ENCODE measurements around the gene TTI1. TPM values are rescaled to one million over a fixed set of nuclear protein-coding genes. Genes with fewer than 3 reads are reported as not detected.

TTI1 gene
- total and polyA plus RNA-seq, 2 of the 13 experiments (the other 11 are each of a cell fraction or from before 2014, with no cell fraction given), result 22.9 to 39.8 TPM

GRCh38 chr20:38032585-38033329, 499 bp downstream of the TTI1 start (continued):
- no peak for TF ChIP-seq ZNF124 (CRISPR knock-in tag; IDR thresholded peaks at IDR 0.05)
- TF ChIP-seq ZNF383 (CRISPR knock-in tag; IDR thresholded peaks at IDR 0.05; ENCODE audit: borderline replicate concordance), result no peak
- TF ChIP-seq ZNF34 (CRISPR knock-in tag; IDR thresholded peaks at IDR 0.05; ENCODE audit: borderline replicate concordance), result no peak
- no peak for TF ChIP-seq CBFB (CRISPR knock-in tag; IDR thresholded peaks at IDR 0.05)
- TF ChIP-seq ZNF768 (CRISPR knock-in tag; IDR thresholded peaks at IDR 0.05), result no peak
- TF ChIP-seq ZNF609 (CRISPR knock-in tag; IDR thresholded peaks at IDR 0.05; ENCODE audit: borderline replicate concordance), result no peak
- no peak for TF ChIP-seq ZNF589 (CRISPR knock-in tag; conservative IDR thresholded peaks at IDR 0.05)
- TF ChIP-seq SAFB2 (CRISPR knock-in tag; IDR thresholded peaks at IDR 0.05; ENCODE audit: borderline replicate concordance, low read depth), result no peak
- no peak for TF ChIP-seq TBX3 (IDR thresholded peaks at IDR 0.05; ENCODE audit: borderline replicate concordance)
- TF ChIP-seq NBN (conservative IDR thresholded peaks at IDR 0.05), result no peak
- TF ChIP-seq NKX3-1 (CRISPR knock-in tag; IDR thresholded peaks at IDR 0.05), result no peak
- 0 out of 2 replicates have a peak, but pooled peaks have one; percentile 66 for TF ChIP-seq CHD4 (IDR thresholded peaks at IDR 0.05; ENCODE audit: borderline replicate concordance, low read length)
- no peak for TF ChIP-seq ZSCAN12 (CRISPR knock-in tag; IDR thresholded peaks at IDR 0.05)
- TF ChIP-seq IRF2 (CRISPR knock-in tag; IDR thresholded peaks at IDR 0.05), result no peak
- no peak for TF ChIP-seq ZFP37 (CRISPR knock-in tag; IDR thresholded peaks at IDR 0.05; ENCODE audit: borderline replicate concordance)
- no peak for TF ChIP-seq FOXP1 (IDR thresholded peaks at IDR 0.05)
- no peak for TF ChIP-seq FOXP1 (CRISPR knock-in tag; IDR thresholded peaks at IDR 0.05)
- no peak for TF ChIP-seq FLYWCH1 (CRISPR knock-in tag; IDR thresholded peaks at IDR 0.05)
- TF ChIP-seq ZNF790 (CRISPR knock-in tag; IDR thresholded peaks at IDR 0.05; ENCODE audit: borderline replicate concordance), result no peak
- no peak; the same call in 1 of the 2 replicates for TF ChIP-seq ZKSCAN1 (IDR thresholded peaks at IDR 0.05; ENCODE audit: low read length)
- no peak for TF ChIP-seq TGIF2 (CRISPR knock-in tag; IDR thresholded peaks at IDR 0.05)
- no peak for TF ChIP-seq ZNF512 (CRISPR knock-in tag; IDR thresholded peaks at IDR 0.05)
- TF ChIP-seq ZNF18 (CRISPR knock-in tag; IDR thresholded peaks at IDR 0.05; ENCODE audit: insufficient replicate concordance), result no peak
- no peak for TF ChIP-seq NRL (CRISPR knock-in tag; IDR thresholded peaks at IDR 0.05; ENCODE audit: borderline replicate concordance)
- no peak for TF ChIP-seq ZNF563 (CRISPR knock-in tag; IDR thresholded peaks at IDR 0.05)

Measured in HepG2 (cell line).